ENCODE measurements around the gene SLC2A13. TPM values are rescaled to one million over a fixed set of nuclear protein-coding genes. Genes with fewer than 3 reads are reported as not detected.

The SLC2A13 gene
- total and polyA plus RNA-seq, 11 donors, result 1.9 to 17.6 (median 8.5) TPM

- H3K27me3 ChIP-seq, result no peaks in the 10 kb centered on the region
- no peaks in the 10 kb centered on the region for H3K9me3 ChIP-seq
- 95 to 98% (median 98%) methylated on average over 11 of the region's 11 CpGs for WGBS, 4 donors
- TF ChIP-seq POLR2A (IDR thresholded peaks at IDR 0.05) (no peak), CTCF (IDR thresholded peaks at IDR 0.05) (no peak)
- intact Hi-C loops (cut with DNase I), result no loop called here
- peaks cover 0 to 19% (median 5%) of the 10 kb centered on the region in 12 donors for H3K4me1 ChIP-seq
- no peaks in the 10 kb centered on the region for H3K36me3 ChIP-seq
- H3K27ac ChIP-seq, result no peak overlapping the region
- no peak for DNase-seq
- no peak overlapping the region for H3K4me3 ChIP-seq
- no peak for ATAC-seq
These were observed 7.3 kb downstream of the SLC2A13 start for GRCh38 chr12:40098406-40099145.

GRCh38 chr12:40093512-40093911, 12.4 kb downstream of the SLC2A13 start:
- H3K4me3 ChIP-seq, result no peak overlapping the region
- H3K36me3 ChIP-seq, result peaks cover 0 to 3% (median 0%) of the 10 kb centered on the region in 9 donors
- no peak overlapping the region for H3K27ac ChIP-seq
- ATAC-seq, result no peak
- WGBS, 4 donors, result 74 to 84% (median 77%) methylated on average over 4 of the region's 4 CpGs
- no peak for DNase-seq
- intact Hi-C loops (cut with DNase I), result no loop called here
- H3K9me3 ChIP-seq, result no peaks in the 10 kb centered on the region
- no peaks in the 10 kb centered on the region for H3K27me3 ChIP-seq
- H3K4me1 ChIP-seq, result peaks cover 0 to 13% (median 0%) of the 10 kb centered on the region in 12 donors
- TF ChIP-seq CTCF (IDR thresholded peaks at IDR 0.05), result no peak
- TF ChIP-seq POLR2A (IDR thresholded peaks at IDR 0.05), result no peak

- intact Hi-C loops (cut with DNase I), result no loop called here
- H3K27me3 ChIP-seq, result no peaks in the 10 kb centered on the region
- DNase-seq (no peak), ATAC-seq (no peak)
- no peak for TF ChIP-seq CTCF (IDR thresholded peaks at IDR 0.05)
- TF ChIP-seq POLR2A (IDR thresholded peaks at IDR 0.05), result no peak
- peaks cover 0 to under 1% (median 0%) of the 10 kb centered on the region in 9 donors for H3K36me3 ChIP-seq
- no peaks in the 10 kb centered on the region for H3K4me1 ChIP-seq
- no peaks in the 10 kb centered on the region for H3K9me3 ChIP-seq
- 95 to 99% (median 95%) methylated on average over 4 of the region's 4 CpGs for WGBS, 4 donors
- no peak overlapping the region for H3K27ac ChIP-seq
- no peak overlapping the region for H3K4me3 ChIP-seq
These were observed 19.4 kb downstream of the SLC2A13 start for GRCh38 chr12:40086471-40086870.

GRCh38 chr12:40078266-40078665, 27.6 kb downstream of the SLC2A13 start:
- ATAC-seq (no peak), DNase-seq (no peak)
- Histone ChIP-seq H3K27ac (no peak overlapping the region), H3K36me3 (no peaks in the 10 kb centered on the region), H3K4me1 (no peaks in the 10 kb centered on the region), H3K4me3 (no peak overlapping the region), H3K27me3 (no peaks in the 10 kb centered on the region), H3K9me3 (peaks cover 0 to 25% (median 0%) of the 10 kb centered on the region in 12 donors)
- intact Hi-C loops (cut with DNase I), result no loop called here
- WGBS, 4 donors, result 88 to 100% (median 90%) methylated on average over 2 of the region's 2 CpGs
- TF ChIP-seq CTCF (IDR thresholded peaks at IDR 0.05) (no peak), POLR2A (IDR thresholded peaks at IDR 0.05) (no peak)
